Mesothelial cell of epicardium (in vitro differentiated cells): ENCODE measurements around the gene SGK1. TPM values are rescaled to one million over a fixed set of nuclear protein-coding genes. Genes with fewer than 3 reads are reported as not detected.
"Not testable (repeated sequence)": the region's sequence is repeated elsewhere in the genome, so short reads cannot be mapped to it uniquely, and the experiment has no call there.

Experiments
- DNase-seq, 2 experiments: peaks; one replicate each; pipeline ENCODE4 v3.0.0; 2021; ENCODE audit warnings: low spot score in 2 of 2; ENCODE audit not compliant: unreplicated experiment in 2 of 2
- H3K27ac Mint-ChIP-seq: 2 replicates; pipeline ENCODE4 v1.8.0; 2021; ENCODE audit warnings: mixed read lengths
- H3K27me3 Mint-ChIP-seq: 2 replicates; pipeline ENCODE4 v1.8.0; 2021; ENCODE audit warnings: low read depth, mixed read lengths
- H3K36me3 Mint-ChIP-seq: 2 replicates; pipeline ENCODE4 v1.8.0; 2021; ENCODE audit warnings: mixed read lengths
- H3K4me1 Mint-ChIP-seq: 2 replicates; pipeline ENCODE4 v1.8.0; 2021; ENCODE audit warnings: mixed read lengths
- H3K4me3 Mint-ChIP-seq: 2 replicates; pipeline ENCODE4 v1.8.0; 2021; ENCODE audit warnings: mild to moderate bottlenecking, moderate library complexity, mixed read lengths
- H3K9me3 Mint-ChIP-seq: 2 replicates; pipeline ENCODE4 v1.8.0; 2021; ENCODE audit warnings: mixed read lengths
- total RNA-seq: library from RNA; stranded (reverse); gene quantifications from 3 replicates; pipeline ENCODE4 v1.2.1, GENCODE V29; 2021
- TF ChIP-seq, protein P1 (sequence below): fragments of 200-600 bp; sonication (generic); IDR thresholded peaks from one replicate; pipeline ENCODE4 v1.5.0; 2021; ENCODE audit warnings: antibody characterized with exemption; ENCODE audit not compliant: unreplicated experiment

The SGK1 gene
- total RNA-seq, 1 donor from 2014 or later = 44.5 TPM

GRCh38 chr6:134207421-134207820, 110.5 kb downstream of the SGK1 start:
- no peaks in the 10 kb centered on the region for H3K27me3 Mint-ChIP-seq
- no peak overlapping the region for H3K4me3 Mint-ChIP-seq
- H3K9me3 Mint-ChIP-seq = peaks cover 5% of the 10 kb centered on the region
- no peaks in the 10 kb centered on the region for H3K4me1 Mint-ChIP-seq
- DNase-seq = no peak
- TF ChIP-seq, protein P1, sequence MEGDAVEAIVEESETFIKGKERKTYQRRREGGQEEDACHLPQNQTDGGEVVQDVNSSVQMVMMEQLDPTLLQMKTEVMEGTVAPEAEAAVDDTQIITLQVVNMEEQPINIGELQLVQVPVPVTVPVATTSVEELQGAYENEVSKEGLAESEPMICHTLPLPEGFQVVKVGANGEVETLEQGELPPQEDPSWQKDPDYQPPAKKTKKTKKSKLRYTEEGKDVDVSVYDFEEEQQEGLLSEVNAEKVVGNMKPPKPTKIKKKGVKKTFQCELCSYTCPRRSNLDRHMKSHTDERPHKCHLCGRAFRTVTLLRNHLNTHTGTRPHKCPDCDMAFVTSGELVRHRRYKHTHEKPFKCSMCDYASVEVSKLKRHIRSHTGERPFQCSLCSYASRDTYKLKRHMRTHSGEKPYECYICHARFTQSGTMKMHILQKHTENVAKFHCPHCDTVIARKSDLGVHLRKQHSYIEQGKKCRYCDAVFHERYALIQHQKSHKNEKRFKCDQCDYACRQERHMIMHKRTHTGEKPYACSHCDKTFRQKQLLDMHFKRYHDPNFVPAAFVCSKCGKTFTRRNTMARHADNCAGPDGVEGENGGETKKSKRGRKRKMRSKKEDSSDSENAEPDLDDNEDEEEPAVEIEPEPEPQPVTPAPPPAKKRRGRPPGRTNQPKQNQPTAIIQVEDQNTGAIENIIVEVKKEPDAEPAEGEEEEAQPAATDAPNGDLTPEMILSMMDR = no peak
- peaks cover 2% of the 10 kb centered on the region for H3K36me3 Mint-ChIP-seq
- no peak overlapping the region for H3K27ac Mint-ChIP-seq

GRCh38 chr6:134205366-134205765, 112.5 kb downstream of the SGK1 start:
- Mint-ChIP-seq H3K36me3 (peaks cover 2% of the 10 kb centered on the region), H3K27me3 (no peaks in the 10 kb centered on the region), H3K27ac (no peak overlapping the region), H3K9me3 (peaks cover 5% of the 10 kb centered on the region), H3K4me1 (peaks cover 1% of the 10 kb centered on the region), H3K4me3 (no peak overlapping the region)
- TF ChIP-seq, protein P1 = no peak
- DNase-seq = no peak

GRCh38 chr6:134204759-134205158, 113.2 kb downstream of the SGK1 start:
- not testable (repeated sequence) for H3K27me3 Mint-ChIP-seq, H3K4me1 Mint-ChIP-seq, H3K27ac Mint-ChIP-seq, H3K36me3 Mint-ChIP-seq, H3K9me3 Mint-ChIP-seq, H3K4me3 Mint-ChIP-seq, DNase-seq

- TF ChIP-seq, protein P1 = no peak
- Mint-ChIP-seq H3K36me3 (peaks cover 2% of the 10 kb centered on the region), H3K4me3 (no peak overlapping the region), H3K4me1 (peaks cover 10% of the 10 kb centered on the region), H3K27ac (no peak overlapping the region), H3K27me3 (no peaks in the 10 kb centered on the region), H3K9me3 (peaks cover 5% of the 10 kb centered on the region)
- no peak for DNase-seq
These were observed 113.9 kb downstream of the SGK1 start for GRCh38 chr6:134204031-134204430.

GRCh38 chr6:134201716-134202115, 116.2 kb downstream of the SGK1 start:
- Mint-ChIP-seq H3K36me3 (peaks cover 2% of the 10 kb centered on the region), H3K27ac (no peak overlapping the region), H3K4me3 (no peak overlapping the region), H3K9me3 (peaks cover 5% of the 10 kb centered on the region), H3K4me1 (peaks cover 16% of the 10 kb centered on the region), H3K27me3 (no peaks in the 10 kb centered on the region)
- TF ChIP-seq, protein P1 = no peak
- no peak for DNase-seq

GRCh38 chr6:134199848-134200606, 117.9 kb downstream of the SGK1 start:
- TF ChIP-seq, protein P1 = no peak
- Mint-ChIP-seq H3K4me3 (no peak overlapping the region), H3K27me3 (no peaks in the 10 kb centered on the region), H3K36me3 (peaks cover 2% of the 10 kb centered on the region), H3K27ac (peak overlapping the region; percentile 79), H3K9me3 (peaks cover 5% of the 10 kb centered on the region), H3K4me1 (peaks cover 24% of the 10 kb centered on the region)
- DNase-seq = no peak
